Inflammatory macrophage treated with lipopolysaccharide for 4 hours (primary cell): ENCODE data around the gene KHDC4.
"Not testable (repeated sequence)": the region's sequence is repeated elsewhere in the genome, so short reads cannot be mapped to it uniquely, and the experiment has no call there.

Source experiments
- DNase-seq: peaks from one replicate; pipeline ENCODE4 v3.0.0-alpha.2; 2020

KHDC4 gene

DNA sequence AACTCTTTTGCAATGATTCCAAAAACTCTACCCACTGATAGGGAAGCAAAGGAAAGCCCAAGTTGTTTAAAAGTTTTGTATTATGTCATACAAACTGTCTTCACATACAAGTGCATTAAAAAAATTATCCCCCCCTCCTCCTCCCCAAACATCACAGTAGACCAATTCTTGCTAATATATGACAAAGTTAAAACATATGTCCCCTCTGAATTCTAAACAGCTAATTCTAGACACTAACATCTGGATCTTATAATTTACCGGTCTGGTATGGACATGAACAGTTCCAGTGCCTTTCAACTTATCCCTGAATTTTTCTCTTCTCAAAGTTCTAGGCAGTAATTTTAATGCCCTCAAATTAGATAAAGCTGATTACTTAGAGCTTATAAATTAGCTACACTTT is 36.5 kb downstream of the KHDC4 start:
- DNase-seq = no peak

DNA sequence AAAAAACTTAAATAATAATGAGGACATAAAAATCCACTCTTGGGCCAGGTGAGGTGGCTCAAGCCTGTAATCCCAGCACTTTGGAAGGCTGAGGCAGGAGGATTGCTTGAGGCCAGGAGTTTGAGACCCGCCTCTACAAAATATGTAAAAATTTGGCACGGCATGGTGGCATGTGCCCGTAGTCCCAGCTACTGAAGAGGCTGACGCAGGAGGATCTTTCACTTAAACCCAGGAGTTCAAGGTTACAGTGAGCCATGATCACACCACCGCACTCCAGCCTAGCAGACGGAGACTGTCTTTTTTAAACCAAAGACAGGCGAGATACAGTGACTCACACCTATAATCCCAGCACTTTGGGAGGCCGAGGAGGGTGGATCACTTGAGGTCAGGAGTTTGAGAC is 37.7 kb downstream of the KHDC4 start:
- DNase-seq = not testable (repeated sequence)

DNA sequence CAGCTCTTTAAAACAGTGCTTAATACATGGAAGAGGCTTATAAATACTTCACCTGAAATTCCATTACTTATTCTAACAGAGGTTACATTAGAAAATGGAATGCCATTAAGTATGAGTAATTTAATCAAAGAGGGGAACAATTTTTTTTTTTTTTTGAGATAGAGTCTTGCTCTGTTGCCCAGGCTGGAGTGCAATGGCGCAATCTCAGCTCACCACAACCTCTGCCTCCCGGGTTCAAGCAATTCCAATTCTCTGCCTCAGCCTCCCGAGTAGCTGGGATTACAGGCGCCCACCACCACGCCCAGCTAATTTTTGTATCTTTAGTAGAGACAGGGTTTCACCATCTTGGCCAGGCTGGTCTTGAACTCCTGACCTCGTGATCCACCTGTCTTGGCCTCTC is 38.6 kb downstream of the KHDC4 start:
- not testable (repeated sequence) for DNase-seq

DNA sequence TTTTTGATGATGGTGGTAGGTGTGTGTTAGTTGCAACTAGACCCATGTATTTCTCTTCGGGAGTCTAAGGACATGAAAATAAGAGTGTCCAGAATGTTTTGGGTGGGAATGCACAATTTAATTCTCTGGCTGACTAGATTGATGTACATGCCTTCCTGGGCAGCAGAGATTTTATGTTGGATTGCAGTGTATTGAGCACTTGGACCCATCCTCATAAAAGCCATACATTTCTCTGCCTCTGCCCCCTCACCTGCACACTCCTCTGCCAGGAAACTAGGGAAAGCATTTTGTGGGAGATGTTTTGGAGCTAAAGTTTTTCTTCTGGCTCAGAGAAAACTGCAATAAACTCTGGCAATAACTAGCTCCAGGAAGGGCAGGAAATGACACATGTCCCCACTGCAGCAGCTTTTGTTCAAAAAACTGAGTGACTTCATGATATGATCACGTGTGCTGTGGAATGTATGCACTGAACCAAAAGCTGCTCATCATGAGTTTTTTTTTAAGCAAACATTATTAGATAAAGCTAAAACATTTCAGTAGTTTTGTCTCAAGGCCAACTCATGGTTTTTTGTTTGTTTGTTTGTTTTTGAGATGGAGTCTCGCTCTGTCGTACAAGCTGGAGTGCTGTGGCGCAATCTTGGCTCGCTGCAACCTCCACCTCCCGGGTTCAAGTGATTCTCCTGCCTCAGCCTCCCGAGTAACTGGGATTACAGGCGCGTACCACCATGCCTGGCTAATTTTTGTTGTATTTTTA is 40.6 kb downstream of the KHDC4 start:
- peak; percentile 77 for DNase-seq

DNA sequence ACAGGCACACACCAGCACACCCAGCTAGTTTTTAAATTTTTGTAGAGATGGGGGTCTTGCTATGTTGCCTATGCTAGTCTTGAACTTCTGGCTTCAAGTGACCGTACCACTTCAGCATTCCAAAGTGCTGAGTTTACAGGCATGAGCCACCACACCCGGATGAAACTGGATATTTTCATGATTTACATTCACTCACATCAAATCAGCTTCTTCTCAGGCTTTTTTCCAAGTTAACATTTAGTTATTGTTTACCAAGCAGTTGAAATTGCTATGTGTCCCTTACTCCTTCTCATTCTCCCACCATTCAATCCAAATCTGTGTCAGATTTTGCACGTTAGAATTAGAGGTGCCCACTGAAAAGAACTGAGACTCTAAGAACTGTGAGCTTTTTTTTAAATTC is 41.4 kb downstream of the KHDC4 start:
- DNase-seq = no peak

DNA sequence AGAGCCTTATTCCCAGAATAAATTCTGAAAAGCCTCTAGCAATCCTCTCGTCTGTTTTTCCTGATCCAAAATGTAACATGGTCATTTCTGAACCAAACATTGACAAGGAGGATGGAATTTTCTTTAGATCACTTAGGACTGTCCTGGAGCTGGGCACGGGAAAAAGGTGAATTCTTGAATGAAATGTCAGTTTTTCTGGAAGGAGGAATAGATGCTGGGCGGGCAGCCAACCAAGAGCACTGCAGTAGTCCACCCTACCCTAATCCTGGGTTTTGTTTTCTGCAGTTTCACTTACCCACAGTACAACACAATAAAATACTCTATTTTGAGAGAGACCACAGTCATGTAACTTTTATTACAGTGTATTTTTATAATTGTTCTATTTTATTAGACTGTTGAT is 44.0 kb downstream of the KHDC4 start:
- no peak for DNase-seq

DNA sequence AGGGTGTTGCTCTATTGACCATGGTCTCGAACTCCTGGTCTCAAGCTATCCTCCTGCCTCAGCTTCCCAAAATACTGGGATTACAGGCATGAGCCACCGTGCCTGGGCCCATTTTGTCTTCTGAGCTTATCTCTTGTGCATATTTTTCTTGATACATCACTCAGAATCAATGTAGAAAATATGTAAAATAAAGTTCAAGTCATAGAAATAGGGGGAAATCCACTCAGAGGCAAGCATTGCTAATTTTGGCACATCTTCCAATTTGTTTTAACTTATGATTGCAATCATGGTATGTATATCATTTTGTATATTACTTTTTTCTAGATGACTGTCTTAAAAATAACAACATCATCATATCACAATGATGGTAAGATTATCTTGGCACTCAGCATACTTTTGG is 44.6 kb downstream of the KHDC4 start:
- no peak for DNase-seq

DNA sequence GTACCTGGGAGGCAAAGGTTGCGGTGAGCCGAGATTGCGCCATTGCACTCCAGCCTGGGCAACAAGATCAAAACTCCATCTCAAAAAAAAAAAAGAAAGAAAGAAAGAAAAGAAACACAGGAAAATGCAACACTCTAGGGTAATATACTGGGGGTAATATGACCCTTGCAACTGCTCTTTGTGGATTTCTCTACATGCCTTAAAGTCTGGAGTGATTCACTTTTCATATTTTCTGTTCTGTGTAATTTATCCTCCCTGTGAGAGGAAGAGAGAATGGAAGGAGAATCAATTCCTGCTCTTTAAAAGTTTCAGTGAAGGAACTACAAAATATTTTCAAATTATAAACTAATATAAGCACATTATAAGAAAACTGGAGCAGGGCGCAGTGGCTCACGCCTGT is 45.7 kb downstream of the KHDC4 start:
- DNase-seq = no peak

DNA sequence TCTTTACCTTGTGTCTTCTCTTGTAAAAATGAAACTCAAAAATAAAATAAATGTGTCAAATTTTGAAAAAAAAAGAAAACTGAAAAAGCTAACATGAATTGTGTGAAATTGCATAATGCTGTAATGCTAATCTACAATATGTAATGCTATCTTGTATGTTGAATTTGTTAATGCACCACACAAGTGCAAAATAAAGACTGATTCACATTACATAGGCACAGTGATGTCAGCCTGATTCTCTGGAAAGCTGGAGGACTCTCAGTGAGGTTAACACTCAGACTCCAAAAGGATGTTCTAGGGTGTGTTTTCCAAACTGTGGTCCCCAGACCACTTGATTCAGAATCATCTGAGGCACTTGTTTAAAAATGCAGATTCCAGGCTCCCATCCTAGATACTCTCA is 49.2 kb downstream of the KHDC4 start:
- DNase-seq = no peak

DNA sequence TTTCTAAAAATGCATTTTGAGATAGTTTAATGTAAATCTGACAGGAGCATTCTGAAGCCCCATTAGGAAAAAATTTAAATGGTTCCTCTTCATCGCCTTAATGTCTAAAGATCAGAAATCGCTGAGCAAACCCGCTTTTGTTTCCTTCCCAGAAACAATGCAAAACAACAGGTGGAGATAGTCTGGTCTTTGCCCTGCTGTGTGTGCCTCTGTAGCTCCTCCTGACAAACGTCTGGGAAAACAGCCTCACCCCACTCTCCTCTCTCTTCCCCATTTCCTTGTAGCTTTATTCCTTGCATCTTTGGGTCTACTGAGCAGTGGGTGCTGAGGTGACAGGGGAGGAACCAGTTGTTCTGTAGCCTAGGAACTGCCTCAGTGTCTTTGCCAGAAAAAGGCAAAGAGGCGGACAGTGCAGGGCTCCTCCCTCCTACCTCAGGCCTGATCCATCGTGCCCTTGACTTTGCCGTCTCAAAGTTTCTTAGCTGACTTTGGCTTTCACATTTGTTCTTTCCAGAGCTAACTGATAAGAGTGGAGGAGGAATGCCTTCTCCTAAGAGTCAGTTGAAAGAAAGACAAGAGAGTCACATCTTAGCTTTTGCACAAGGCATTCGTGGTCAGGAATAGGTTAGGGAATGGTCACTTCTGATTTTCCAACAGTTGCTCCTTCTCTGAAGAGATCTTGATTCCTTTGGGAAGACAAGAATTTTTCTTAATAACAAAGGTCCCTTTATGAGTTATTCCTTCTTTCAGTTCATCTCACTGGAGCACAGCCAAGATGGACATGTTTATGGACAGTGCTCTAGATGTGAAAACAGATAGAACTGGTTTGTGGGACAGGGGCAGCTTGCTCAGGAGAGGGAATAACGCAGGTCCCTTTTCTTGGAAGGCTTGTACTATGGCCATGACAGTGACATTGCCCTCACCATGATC is 49.9 kb downstream of the KHDC4 start:
- no peak for DNase-seq

DNA sequence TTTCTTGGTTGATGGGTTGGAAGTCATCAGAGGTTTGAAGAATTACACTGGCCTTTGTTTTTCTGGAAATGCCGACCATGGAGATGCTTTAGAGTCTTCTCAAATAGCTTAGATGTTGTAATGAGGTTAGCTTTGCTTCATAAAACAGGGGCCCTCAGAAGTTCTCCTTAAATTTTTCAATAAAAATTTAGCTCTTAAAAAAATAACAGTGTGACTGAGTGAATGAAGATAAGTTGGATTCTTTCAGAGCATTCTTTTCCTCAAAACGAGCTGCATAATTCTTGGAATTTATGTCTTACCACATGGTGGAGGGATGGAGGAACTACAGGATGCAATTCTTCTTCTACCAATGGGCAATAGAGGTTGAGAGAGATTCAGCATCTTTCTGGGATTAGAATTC is 51.4 kb downstream of the KHDC4 start:
- no peak for DNase-seq

DNA sequence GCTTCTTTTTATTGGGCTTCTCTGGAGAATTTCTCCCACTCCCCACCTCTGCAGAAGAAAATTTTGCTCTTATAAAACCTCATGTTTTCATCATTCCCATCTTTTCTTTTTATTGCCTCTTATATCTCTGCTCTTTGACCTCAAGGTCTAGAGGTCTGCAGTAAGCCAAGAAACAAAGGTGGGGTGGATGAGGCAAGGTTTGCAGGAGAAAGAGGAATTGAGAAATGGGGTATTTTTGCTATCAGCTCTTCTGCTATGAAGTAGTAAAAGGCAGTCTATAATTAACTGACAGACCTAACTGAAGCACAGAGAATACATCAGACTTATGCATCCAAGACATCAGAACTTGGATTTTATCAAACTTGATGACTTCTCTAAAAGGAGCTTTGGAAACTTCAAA is 52.0 kb downstream of the KHDC4 start:
- no peak for DNase-seq

DNA sequence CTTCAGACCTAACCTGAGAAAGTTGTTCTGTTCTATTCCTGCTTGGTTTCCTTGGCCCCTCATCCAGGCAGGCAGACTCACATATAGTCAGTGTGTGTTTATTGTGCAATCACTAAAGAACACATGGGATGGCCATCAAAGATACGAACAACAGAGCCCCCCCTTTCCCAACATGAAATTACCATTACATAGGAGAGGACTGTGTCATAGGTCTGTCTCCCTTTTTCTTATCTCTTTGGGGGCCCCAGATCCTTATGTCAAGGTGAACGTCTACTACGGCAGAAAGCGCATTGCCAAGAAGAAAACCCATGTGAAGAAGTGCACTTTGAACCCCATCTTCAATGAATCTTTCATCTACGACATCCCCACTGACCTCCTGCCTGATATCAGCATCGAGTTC is 53.3 kb downstream of the KHDC4 start:
- no peak for DNase-seq

DNA sequence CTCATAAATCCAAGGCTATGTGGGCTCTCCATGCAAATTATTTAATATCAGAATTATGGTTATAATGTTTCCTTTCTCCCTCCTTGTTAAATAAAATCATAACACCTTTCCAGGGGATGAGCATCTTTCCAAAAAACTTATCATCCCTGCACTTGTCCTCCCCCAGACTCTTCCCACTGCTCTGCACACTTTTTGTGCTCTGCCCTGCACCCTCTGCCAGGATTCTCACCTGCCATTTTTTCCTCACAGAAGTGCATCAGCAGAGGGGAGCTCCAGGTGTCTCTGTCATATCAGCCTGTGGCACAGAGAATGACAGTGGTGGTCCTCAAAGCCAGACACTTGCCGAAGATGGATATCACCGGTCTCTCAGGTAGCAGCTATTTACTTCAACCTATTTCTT is 54.0 kb downstream of the KHDC4 start:
- DNase-seq = no peak

DNA sequence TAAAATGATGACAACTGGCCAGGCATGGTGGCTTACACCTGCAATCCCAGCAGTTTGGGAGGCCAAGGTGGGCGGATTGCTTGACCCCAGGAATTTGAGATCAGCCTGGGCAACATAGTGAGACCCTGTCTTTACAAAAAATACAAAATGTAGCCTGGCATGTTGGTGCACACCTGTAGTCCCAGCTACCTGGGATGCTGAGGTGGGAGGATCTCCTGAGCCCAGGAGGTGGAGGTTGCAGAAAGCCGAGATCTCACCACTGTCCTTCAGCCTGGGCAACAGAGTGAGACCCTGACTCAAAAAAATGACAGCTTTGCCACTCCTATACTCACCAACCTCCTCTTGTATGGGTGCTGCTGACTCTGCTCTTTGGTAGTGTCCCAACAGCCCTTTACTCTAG is 56.3 kb downstream of the KHDC4 start:
- DNase-seq = no peak

DNA sequence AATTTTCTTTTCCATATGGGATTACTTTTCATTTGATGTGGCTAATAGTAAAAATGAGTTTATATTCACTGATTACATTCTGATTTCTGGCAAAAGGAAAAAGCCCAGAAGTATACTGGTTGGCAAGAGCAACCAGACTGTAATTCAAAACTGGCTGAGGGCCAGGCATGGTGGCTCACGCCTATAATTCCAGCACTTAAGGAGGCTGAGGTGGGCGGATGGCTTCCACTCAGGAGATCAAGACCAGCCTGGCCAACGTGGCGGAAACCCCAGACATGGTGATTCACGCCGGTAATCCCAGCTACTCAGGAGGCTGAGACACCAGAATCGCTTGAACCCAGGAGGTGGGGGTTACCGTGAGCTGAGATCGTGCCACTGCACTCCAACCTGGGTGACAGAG is 60.4 kb downstream of the KHDC4 start:
- DNase-seq = no peak

DNA sequence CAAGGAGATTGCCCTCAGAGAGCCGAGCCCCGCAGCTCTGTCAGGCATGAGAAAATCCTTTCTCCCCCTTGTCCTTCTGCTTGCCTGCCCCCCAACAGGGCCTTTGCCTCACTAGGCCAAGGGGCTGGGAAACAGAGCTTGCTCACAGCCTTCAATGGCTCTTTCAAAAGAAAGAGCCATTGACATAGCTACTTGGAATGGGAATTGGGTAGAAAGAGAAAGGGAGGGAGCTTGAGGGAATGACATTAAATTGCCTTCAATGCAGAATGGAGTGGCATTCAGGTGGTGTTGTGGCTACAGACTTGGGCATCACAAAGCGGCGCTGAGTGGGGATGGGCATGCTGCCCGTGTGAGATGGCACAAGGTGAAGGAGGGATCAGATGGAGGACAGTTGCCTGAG is 61.7 kb downstream of the KHDC4 start:
- no peak for DNase-seq

DNA sequence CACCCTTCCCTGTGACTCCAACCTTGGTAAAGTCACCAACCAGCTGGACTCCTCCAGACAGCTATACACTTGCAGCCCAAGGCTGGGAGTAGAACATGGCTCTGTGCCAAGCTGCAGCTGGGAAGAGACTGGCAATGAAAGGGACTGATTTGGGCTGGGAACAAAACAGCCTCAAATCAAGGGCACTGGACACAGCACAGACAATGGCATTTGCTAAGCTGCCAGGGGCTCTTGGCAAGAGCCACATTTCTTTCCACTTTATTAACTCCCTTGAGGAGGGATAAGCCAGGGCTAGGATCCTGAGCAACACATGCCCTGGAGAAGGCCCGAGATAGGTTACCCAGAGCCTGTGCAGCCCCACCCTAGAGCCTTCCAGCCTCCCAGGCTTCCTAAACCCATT is 62.8 kb downstream of the KHDC4 start:
- DNase-seq = no peak

DNA sequence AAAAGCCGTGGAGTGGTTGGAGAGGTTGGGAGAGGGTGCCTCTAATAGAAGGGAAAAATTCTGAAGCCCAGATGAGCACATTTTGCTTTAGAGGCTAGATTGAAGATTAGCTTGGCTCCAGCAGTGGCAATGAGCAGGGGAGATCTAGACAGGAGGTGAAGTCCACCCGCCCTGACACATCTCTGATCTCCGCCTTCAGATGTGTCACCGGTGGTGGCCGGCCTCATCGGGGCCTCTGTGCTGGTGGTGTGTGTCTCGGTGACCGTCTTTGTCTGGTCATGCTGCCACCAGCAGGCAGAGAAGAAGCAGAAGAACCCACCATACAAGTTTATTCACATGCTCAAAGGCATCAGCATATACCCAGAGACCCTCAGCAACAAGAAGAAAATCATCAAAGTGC is 66.4 kb downstream of the KHDC4 start:
- no peak for DNase-seq

DNA sequence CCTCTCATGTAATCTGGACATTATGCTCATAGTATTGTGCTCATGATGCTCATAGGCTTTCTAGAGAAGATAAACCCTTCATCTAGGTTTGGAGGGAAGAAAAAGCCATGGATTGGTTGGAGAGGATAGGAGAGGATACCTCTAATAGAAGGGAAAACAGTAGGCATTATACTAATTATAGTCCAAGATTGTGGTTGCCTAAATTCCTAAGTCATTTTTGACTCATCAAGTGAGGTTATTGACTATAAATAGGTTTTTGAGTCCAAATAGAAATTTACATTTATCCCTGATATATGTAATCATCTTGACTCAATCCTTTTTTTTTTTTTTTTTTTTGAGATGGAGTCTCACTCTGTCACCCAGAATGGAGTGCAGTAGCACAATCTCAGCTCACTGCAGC is 69.8 kb downstream of the KHDC4 start:
- DNase-seq = no peak
